GM21390 (cell line): Measurements from ENCODE around the gene NUDT14.

ENCODE experiments used
- ATAC-seq: cut with Tn5 transposase; IDR thresholded peaks from one replicate; pipeline ENCODE4 v1.9.1; 2021; ENCODE audit not compliant: unreplicated experiment

The NUDT14 gene

GRCh38 chr14:105212541-105213300 lies 31.6 kb upstream of the NUDT14 start:
- ATAC-seq: no peak

- ATAC-seq: no peak
These were observed 30.6 kb upstream of the NUDT14 start for GRCh38 chr14:105211758-105212089.

GRCh38 chr14:105211086-105211757 lies 30.1 kb upstream of the NUDT14 start:
- no peak for ATAC-seq

- ATAC-seq: no peak
These were observed 29.3 kb upstream of the NUDT14 start for GRCh38 chr14:105210266-105211025.

GRCh38 chr14:105209646-105210045 lies 28.5 kb upstream of the NUDT14 start:
- ATAC-seq: no peak

GRCh38 chr14:105209091-105209490 lies 28.0 kb upstream of the NUDT14 start:
- ATAC-seq: no peak

GRCh38 chr14:105208738-105209075 lies 27.6 kb upstream of the NUDT14 start:
- ATAC-seq: no peak

GRCh38 chr14:105207996-105208737 lies 27.1 kb upstream of the NUDT14 start:
- no peak for ATAC-seq

GRCh38 chr14:105207460-105207901 lies 26.4 kb upstream of the NUDT14 start:
- no peak for ATAC-seq

GRCh38 chr14:105206873-105207272 lies 25.8 kb upstream of the NUDT14 start:
- no peak for ATAC-seq

- ATAC-seq: no peak
These were observed 24.6 kb upstream of the NUDT14 start for GRCh38 chr14:105205673-105206208.

GRCh38 chr14:105204931-105205672 lies 24.0 kb upstream of the NUDT14 start:
- no peak for ATAC-seq

GRCh38 chr14:105204206-105204930 lies 23.3 kb upstream of the NUDT14 start:
- no peak for ATAC-seq

GRCh38 chr14:105203701-105204100 lies 22.6 kb upstream of the NUDT14 start:
- no peak for ATAC-seq

GRCh38 chr14:105203057-105203531 lies 22.0 kb upstream of the NUDT14 start:
- ATAC-seq: no peak

GRCh38 chr14:105201925-105202513 lies 20.9 kb upstream of the NUDT14 start:
- no peak for ATAC-seq

- ATAC-seq: no peak
These were observed 20.2 kb upstream of the NUDT14 start for GRCh38 chr14:105201156-105201924.

GRCh38 chr14:105200641-105201040 lies 19.5 kb upstream of the NUDT14 start:
- ATAC-seq: no peak
